NCI-H187 treated with DMSO at 0.1 percent for 48 hours (cell line): ENCODE data around the gene RAB3D.
"Not testable (repeated sequence)": the region's sequence is repeated elsewhere in the genome, so short reads cannot be mapped to it uniquely, and the experiment has no call there.

Source experiments
- DNase-seq: peaks from one replicate; lab custom pipeline; 2025; lab: John Stamatoyannopoulos, UW

The RAB3D gene

GRCh38 chr19:11365557-11366117, 26.2 kb upstream of the RAB3D start:
- DNase-seq = no peak

GRCh38 chr19:11364935-11365334, 25.5 kb upstream of the RAB3D start:
- DNase-seq = no peak

DNA sequence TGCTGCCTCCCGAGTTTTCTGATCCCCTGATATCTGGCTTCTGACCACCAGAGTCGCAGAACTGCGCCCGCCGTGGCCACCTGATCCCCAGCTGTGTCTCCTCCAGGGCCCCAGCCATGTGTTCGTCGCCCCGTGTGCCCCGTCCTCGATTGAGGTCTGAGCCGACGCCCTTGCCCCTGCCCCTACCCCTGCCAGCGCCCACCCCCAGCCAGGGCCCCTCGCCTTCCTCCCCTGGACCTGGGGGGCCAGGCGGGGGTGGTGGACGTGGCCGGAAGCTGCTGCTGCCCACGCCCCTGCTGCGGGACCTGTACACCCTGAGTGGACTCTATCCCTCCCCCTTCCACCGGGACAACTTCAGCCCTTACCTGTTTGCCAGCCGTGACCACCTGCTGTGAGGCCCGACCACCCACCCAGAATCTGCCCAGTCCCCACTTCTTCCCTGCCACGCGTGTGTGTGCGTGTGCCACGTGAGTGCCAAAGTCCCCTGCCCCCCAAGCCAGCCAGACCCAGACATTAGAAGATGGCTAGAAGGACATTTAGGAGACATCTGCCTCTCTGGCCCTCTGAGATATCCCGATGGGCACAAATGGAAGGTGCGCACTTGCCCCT, 24.9 kb upstream of the RAB3D start:
- no peak for DNase-seq

DNA sequence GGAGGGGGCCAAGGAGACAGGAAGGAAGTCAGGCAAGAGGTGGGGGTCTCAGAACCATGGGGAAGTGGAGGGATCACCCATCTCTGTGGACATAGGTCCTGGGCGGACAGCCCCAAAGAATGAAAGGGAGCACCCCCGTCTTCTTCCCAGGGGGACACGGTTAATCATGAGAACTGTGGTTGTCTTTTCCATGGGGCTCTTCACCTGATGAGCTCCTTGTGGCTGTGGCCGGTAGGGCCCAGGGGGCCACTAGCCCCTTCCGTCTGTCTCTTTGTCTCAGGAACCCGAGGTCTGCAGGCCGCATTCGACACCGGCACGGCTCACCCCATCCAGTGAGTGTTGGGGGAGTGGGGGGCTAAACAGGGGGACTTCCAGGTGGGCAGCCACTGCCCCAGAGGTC, 24.4 kb upstream of the RAB3D start:
- no peak for DNase-seq

DNA sequence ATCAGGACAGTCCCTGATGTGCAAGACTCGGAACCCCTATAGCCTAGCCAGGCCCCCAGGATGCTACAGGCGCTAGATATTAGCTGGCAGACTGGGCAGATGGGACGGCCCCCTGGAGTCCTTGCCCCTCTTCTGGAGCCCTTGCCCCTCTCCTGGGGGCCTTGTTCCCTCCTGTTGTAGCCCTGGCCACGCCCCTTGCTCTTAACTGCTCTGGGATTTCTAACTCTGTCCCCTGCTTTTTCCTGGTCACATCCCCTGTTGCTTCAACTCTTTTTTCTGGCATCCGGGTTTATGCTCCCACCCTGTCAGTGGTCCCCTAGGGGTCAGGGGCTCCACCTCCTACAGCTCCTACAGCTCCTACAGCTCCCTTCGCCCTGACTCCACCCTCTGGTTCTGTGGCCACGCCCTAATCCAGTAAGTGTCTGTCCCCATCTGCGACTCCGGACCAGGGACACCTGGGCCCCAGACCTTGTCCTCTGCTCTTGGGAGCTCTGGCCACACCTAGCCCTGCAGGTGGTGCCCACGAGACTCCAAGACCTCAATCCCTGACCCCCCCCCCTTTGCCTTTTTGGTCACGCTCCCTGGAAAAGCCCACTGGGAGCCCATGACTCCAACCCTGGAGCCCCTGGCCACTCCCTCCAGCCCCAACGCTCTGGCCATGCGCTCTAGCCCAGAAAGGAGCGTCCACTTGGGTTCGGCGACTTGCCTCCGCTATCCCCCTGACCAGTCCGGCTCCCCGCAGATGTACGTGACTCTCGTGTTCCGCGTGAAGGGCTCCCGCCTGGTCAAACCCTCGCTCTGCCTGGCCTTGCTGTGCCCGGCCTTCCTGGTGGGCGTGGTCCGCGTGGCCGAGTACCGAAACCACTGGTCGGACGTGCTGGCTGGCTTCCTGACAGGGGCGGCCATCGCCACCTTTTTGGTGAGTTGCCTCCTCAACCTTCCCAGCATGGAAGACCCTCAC, 22.6 kb upstream of the RAB3D start:
- no peak for DNase-seq

GRCh38 chr19:11361037-11361770, 21.7 kb upstream of the RAB3D start:
- no peak for DNase-seq

- DNase-seq = no peak
Measured at GRCh38 chr19:11359421-11359820, 20.0 kb upstream of the RAB3D start.

GRCh38 chr19:11356676-11357550, 17.5 kb upstream of the RAB3D start:
- DNase-seq = no peak

DNA sequence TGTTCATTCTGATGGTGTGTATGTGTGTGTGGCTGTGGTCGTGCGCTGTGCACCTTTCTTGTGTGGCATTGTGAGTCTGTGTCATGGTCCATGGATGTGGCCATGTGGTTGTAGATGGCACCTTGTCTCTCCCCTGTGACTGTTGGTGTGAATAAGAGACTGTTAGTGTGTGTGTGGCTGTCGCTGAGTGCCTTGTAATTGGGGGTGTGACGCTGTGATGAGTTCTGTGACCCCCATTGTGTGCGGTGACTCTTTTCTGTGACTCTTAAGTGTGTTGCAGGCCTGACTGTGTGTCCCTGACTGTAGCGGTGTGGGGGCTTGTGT, 16.6 kb upstream of the RAB3D start:
- no peak for DNase-seq

- peak; percentile 2 for DNase-seq
Measured at GRCh38 chr19:11355160-11356073, 16.0 kb upstream of the RAB3D start, which contains the start of gene PLPPR2. Gene PLPPR2, plus strand, starts transcription at chr19:11355432. Its CDS starts 2,242 bp downstream, at chr19:11357674.

DNA sequence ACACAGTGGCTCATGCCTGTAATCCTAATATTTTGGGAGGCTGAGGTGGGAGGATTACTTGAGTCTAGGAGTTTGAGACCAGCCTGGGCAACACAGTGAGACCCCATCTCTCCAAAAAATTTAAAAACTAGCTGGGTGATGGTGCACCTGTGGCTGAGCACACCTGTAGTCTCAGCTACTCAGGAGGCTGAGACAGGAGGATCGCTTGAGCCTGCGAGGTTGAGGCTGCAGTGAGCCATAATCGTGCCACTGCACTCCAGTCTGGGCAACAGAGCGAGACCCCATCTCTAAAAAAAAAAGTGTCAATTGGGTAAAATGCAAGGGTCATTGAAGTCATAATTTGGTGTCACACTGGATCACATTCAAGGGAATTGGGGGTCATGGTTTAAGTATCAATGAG, 14.6 kb upstream of the RAB3D start:
- DNase-seq = not testable (repeated sequence)

DNA sequence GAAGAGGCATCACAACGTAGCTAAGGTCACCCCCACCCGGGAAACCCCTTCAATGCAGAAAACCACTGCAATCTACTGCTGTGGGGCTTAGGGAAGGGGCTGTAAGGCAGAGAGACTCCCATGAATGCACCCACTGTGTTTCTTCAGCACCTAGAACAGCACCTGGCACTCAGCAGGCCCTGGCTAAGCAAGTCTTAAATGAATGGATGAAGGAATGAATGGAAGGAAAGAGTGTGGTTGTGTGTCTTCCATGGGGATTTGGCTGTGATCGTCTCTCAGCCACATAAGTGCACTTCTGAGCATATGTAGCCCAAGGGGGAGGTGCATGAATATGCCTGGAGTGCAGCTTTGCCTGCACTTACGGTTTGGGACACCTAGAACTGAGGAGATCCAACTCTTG, 9.7 kb upstream of the RAB3D start:
- no peak for DNase-seq

- DNase-seq = no peak
Measured at GRCh38 chr19:11347546-11348039, 8.1 kb upstream of the RAB3D start.

GRCh38 chr19:11346104-11346940, 6.9 kb upstream of the RAB3D start, which contains the start of the genes CCDC159 and TMEM205:
Gene CCDC159, plus strand, starts transcription at chr19:11346519. Its CDS starts 88 bp downstream, at chr19:11346607.
Gene TMEM205, minus strand, starts transcription at chr19:11346268. Its CDS starts 649 bp downstream, at chr19:11345619.
- peak; percentile 77 for DNase-seq

DNA sequence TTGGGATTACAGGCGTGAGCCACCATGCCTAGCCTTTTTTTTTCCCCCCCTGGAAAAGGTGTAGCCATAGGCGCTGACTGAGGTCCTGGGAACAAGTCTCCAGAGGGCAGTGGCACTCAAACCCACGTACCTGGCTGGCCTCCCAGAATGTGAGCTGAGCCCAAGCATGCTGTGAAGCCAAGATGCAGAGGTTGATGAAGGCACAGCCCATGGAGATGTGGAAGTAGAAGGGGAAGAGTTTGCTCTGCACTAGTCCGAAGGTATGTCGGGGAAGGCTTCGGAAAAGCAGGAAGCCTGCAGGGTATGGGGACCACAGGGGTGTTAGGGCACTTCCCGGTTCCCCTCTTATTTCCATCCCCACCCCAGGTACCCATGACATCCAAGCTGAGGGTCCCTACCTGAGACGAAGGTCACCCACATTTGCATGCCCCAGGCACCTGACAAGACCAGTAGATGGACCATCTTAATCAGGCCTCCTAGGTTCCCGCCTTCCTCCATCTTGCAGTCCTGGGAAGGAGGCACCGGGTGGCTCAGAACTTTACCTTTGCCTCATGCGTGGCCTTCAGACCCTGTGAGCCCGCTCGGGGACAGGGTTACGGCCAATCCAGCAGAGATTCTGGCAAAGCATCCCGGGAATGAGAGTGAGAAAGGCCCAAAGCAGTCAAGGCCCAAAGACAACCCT, 5.8 kb upstream of the RAB3D start:
- no peak for DNase-seq

DNA sequence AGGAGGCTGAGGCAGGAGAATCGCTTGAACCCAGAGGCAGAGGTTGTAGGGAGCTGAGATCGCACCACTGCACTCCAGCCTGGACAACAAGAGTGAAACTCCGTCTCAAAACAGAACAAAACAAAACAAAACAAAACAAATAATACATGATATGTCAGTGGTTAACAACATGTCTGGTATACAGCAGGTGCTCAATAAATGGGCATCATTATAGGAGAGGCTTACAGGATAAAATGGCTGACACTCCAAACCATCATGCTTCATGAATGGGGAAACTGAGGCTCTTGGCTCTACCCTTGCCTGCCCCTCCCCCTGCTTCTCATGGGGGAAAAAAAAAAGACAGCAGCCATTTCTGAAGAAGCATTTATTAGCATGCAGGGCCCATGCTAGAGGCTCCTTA, 3.0 kb upstream of the RAB3D start:
- no peak for DNase-seq

DNA sequence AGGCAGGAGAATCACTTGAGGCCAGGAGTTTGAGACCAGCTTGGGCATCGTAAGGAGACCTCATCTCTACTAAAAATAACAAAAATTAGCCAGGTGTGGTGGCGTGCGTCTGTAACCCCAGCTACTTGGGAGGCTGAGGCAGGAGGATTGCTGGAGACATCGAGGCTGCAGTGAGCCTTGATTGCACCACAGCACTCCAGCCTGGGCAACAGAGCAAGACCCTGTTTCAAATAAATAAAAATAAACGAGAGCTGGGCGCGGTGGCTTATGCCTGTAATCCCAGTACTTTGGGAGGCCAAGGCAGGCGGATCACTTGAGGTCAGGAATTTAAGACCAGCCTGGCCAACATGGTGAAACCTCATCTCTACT, 626 bp upstream of the RAB3D start:
- DNase-seq = not testable (repeated sequence)

GRCh38 chr19:11338569-11339253, 746 bp downstream of the RAB3D start:
- no peak for DNase-seq
